ENCODE results near the gene RAET1E. TPM values are rescaled to one million over a fixed set of nuclear protein-coding genes. Genes with fewer than 3 reads are reported as not detected.
"Not testable (repeated sequence)": the region's sequence is repeated elsewhere in the genome, so short reads cannot be mapped to it uniquely, and the experiment has no call there.

The RAET1E gene, protein sequence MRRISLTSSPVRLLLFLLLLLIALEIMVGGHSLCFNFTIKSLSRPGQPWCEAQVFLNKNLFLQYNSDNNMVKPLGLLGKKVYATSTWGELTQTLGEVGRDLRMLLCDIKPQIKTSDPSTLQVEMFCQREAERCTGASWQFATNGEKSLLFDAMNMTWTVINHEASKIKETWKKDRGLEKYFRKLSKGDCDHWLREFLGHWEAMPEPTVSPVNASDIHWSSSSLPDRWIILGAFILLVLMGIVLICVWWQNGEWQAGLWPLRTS
- total RNA-seq = 0.48 TPM
- long read RNA-seq = 0 reads

DNA sequence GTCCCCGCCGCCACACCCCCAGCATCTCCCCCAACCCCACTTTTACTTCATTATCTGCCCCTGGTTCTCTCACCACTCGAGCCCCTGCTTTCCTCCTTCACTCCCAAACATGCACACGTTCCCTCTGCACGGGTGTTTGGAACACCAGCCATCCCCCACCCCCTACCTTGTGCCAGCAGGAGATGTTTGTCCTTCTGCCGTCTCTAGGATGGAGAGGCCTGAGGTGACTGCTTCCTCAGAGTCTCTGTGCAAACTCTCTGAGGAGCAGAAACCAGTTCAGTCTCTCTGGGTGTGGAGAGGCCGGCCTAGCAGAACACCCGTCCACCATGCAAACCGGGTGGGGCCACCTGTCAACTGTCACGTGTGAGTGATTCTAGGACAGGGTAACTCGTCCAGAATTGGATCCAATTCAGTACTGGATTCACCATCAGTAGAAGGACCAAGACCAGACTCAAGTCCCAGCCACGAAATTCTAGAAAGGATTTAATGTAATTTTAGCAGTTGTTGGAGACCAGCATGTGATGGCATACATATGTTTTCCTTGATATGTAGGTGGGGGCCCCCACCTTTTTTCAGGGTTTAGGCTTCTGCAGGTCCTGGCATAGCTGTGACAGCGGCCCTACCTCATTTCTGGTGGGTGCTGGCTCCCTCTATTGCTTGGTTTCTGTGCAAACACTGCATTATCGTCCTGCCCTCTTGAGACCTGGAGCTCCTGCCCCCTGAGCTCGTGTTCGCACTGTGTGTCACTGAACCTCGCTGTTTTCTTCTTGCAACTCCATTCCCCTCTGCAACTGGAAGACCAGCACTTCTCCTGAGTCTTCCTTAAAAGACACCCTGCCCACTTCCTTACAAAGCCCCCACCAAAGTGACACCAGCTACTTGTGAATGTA lies at the start of gene RAET1E:
RAET1E (minus strand) TSS at position 259 of the 890 bp plus-strand sequence. CDS start 7,212 bp downstream, outside the sequence.
- intact Hi-C loops (cut with DNase I) = no loop called here
- DNase-seq (no peak), ATAC-seq (ENCODE audit: poor library complexity) (no peak)

DNA sequence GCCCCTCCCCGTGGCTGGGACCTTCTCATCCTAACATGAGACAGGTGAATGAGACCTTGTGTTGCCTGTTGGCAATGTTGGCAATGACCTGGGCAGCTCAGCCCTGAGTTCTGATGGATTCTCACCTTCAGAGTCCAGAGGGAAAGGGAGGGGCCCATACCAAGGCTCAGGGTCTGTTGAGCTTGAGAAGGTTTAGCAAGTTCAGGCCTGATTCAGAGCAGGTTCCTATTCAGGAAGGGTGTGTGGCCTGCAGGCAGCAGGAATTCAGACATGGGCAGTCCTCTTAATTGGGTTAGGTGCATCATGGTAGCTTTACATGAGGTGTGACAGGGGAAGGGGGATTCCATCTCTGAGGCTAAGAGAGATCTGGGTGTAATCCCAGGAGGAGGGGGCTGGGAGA lies 49.6 kb upstream of the RAET1E start:
- ATAC-seq (ENCODE audit: poor library complexity); DNase-seq; intact Hi-C loops (cut with DNase I): not testable (repeated sequence)

DNA sequence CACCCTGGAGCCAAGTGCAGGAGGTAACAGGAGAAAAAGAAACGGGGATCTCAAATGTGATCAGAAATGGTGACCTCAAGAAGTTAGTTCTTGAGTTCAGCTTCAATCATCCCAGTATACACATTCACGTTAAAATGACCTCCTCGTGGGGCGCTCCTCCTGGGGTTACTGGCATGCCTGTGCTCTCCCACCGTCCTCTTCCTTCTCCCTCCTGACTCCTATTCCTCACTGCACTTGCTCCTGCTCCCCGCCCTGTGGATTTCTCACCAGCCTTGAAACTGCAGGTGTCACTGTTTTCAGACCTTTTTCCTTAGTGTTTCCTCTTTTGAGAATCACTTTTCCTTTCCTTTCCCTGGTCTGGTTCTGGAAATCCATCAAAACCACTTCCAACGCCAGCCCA lies 48.7 kb upstream of the RAET1E start:
- intact Hi-C loops (cut with DNase I); DNase-seq; ATAC-seq (ENCODE audit: poor library complexity): not testable (repeated sequence)

DNA sequence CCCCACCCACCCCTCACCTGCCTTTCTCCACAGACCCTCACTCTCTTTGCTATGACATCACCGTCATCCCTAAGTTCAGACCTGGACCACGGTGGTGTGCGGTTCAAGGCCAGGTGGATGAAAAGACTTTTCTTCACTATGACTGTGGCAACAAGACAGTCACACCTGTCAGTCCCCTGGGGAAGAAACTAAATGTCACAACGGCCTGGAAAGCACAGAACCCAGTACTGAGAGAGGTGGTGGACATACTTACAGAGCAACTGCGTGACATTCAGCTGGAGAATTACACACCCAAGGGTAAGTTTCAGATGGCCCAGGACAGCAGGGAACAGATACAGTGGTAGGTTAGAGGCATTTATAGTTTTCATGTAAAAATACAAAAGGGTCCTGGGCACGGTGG lies 47.4 kb upstream of the RAET1E start:
- ATAC-seq (ENCODE audit: poor library complexity); intact Hi-C loops (cut with DNase I); DNase-seq: not testable (repeated sequence)

DNA sequence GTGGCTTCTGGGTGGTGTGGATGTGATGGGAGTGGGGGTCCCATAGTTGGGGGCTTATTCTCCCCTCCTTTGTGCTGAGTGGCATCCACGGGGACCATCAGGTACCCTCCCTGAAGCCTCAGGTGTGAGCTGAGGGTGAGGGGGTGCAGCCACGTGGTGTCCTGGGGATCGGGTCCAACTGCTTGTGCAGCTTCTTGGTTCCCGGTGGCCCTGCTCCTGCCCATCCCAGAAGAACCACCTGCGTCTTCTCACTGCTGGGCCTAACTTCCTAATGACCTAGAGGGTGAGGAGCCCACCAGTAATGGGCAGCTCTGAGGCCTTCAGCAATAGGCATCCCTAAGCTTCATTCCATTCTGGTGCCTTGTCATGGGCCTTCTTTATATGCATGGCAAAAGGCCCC lies 45.4 kb upstream of the RAET1E start:
- intact Hi-C loops (cut with DNase I); DNase-seq: not testable (repeated sequence)

DNA sequence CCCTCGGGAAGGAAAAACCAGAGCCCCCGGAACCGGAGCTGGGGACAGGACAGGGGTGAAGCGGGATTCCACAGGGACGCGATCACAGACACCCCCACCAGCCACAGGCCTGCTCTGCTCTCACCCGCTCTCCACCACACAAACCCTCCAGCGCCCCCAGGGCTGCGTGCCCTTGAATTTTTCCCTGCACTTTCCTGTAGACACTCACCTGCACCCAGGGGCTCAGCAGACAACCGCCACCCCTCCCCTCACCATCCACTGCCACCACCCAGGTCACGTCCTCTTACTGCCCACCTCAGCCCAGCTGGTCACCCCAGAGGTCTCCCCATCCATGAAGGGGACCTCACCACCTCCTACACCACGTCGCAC lies 44.5 kb upstream of the RAET1E start:
- no peak for ATAC-seq (ENCODE audit: poor library complexity)
- intact Hi-C loops (cut with DNase I) = no loop called here
- DNase-seq = no peak

More for the DNA sequence above, 45.4 kb upstream of the RAET1E start:
- not testable (repeated sequence) for ATAC-seq (ENCODE audit: poor library complexity)

DNA sequence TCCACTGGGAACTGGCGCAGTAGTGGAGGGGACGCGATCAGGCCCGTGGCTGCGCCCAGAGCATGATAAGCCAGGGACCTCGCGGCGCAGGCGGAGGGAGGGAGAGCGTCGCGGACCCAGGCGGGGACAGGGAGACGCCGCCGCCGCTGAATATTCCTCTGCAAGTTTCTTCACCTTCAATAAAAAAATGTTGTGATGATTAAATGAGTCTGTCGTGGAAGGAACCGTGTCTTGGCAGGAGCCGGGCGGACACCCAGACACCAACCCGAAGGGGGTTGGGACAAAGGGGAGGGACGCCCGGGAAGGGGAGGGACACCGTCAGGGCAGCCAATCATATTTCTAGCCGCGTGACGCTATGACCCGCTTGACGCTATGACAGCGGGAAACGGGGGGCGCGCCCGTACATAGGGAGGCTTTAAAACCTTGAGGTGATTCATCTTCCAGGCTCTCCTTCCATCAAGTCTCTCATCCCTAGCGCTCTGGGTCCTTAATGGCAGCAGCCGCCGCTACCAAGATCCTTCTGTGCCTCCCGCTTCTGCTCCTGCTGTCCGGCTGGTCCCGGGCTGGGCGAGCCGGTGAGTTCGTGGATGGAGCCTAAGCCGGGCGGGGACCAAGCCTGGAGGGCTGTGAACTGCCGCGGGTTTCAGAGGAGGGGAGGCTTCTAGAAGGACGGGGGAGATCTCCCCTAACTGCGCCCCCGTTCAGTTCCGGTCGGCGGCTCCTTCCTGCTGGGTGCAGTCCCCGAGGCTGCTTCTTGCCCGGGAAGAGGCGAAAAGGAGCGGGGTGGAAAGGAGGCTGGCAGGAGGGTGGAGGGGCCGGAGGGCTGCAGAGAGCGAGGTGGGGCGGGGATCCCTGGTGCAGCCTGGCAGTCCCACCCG lies 43.9 kb upstream of the RAET1E start, which contains the start of gene ULBP2:
ULBP2 (plus strand) TSS at position 432 of the 878 bp plus-strand sequence; CDS start at position 491, 59 bp downstream.
- DNase-seq (peak; percentile 91), ATAC-seq (ENCODE audit: poor library complexity) (peak; percentile 98)
- intact Hi-C loops (cut with DNase I) = no loop called here

DNA sequence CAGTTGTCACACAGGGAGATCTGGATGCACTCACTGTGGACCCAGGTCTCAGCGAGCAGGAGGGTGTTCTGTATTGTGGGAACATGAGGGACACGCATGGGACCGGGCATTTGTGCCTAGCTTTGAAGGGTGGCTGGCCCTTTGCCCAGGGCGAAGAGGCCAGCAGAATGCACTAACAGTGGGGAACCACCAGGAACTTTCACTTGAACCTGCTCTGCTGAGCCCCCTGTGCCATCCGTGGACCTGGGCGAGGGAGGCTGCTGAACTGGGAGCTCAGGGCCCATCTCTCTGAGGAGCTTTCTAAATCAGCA lies 42.7 kb upstream of the RAET1E start:
- ATAC-seq (ENCODE audit: poor library complexity) (no peak), DNase-seq (no peak)
- intact Hi-C loops (cut with DNase I) = no loop called here

DNA sequence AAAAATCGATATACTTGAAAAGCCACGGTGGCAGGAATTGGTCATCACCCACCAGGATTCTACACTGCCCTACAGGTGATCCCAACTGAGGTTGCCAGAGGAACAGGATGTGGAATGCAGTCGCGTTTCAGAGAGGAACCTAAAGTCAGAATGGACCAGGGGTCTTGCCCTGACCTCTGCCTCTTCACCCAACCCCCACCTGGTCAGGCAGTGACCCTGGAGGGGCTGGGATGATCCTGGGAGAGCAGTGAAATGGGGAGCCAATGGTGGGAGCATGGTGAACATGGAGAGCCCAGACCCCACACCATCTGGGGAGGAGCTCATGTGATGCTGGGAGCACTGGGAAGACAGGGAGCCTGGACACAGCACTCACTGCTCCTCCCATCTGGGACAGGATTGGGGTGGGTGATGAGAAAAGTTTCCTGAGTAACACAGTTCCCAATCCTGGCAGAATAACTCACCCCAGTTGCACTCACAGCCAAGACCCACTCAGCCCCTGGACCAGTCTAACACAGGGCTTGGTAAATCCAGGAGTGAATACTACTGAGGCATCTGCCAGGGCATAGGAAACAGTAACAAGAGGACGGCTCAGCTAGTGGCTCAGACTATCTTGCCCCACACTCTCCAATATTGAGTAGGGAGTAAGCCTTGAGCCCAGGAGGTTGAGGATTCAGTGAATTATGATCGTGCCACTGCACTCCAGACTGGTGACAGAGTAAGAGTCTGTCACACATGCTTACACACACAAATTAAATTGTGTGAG lies 42.2 kb upstream of the RAET1E start:
- DNase-seq (no peak), ATAC-seq (ENCODE audit: poor library complexity) (no peak)
- intact Hi-C loops (cut with DNase I) = no loop called here

DNA sequence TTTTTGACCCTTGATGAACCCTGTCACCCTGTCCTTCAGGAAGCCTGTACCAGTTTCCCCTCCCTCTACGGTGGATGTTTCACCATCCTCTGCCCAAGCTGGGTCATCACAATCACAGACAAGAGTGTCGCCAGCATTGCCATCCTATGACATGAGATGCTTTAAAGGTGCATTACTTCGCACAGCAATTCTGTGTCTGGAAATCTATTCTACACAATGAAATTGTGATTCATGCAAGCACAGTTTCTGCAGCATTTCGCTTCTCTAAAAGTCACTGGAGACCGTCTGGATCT lies 41.4 kb upstream of the RAET1E start:
- DNase-seq (no peak), ATAC-seq (ENCODE audit: poor library complexity) (no peak)
- intact Hi-C loops (cut with DNase I) = no loop called here

DNA sequence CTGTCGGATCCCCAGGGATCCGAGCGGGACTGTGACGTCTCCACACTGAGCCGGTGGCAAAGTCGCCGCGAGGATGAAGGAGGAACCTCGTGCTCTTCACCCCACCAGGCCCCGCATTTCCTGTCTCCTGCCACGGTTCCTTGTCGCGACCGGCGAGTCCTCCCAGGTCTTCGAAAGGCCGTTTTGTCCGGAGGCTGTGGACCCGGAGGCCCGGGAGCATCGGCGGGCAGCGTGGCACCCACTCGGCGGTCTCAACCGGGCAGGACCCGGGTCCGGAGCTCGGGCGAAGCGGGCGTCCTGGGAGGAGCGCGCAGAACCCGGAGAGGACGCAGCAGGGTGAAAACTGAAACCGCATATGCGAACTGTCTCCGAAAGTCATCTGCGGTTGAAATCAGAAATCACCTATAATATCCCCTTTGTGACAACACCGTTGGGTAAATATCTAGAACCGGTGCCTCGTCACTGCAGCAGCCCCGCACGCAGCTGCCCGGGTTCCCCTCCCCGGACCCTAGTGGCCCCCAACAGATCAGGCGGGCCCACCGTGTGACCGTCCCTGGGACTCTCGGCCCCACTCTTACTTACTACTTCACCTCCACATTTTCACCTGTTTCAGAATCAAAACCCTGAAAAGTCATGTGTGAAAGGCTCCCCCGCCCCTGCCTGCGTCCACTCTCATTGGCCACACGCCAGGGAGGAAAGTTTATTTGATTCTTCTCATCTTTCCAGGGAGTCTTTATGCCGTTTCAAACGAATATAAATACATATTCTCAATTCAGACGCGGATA lies 40.9 kb upstream of the RAET1E start:
- no peak for DNase-seq
- ATAC-seq (ENCODE audit: poor library complexity) = no peak
- intact Hi-C loops (cut with DNase I) = no loop called here

DNA sequence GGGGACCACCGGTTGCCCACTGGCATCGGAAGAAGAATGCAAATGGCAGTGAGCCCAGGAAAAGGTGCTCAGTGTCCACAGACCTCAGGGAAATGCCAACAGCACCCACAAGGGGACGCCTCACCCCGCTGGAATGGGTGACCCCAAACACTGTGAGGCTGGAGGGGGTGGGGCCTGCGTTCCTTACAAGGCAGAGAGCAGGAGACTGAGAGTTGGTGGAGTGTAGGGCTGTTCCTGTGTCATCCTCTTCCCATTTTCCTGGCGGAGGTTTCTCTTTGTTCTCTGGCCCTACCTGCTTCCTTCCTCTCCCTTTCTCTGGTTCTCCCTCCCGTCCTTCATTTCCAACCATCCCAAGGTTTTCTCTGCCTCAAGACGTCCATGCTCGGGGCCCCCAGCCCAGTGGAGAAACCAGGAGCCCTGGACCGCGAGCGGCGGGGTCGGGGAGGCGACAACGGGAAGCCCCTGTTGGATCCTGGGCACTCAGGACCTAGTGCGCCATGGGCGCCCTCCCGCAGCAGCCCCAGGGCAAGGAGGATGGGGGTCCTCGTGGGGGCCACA lies 40.2 kb upstream of the RAET1E start:
- intact Hi-C loops (cut with DNase I); ATAC-seq (ENCODE audit: poor library complexity); DNase-seq: not testable (repeated sequence)

DNA sequence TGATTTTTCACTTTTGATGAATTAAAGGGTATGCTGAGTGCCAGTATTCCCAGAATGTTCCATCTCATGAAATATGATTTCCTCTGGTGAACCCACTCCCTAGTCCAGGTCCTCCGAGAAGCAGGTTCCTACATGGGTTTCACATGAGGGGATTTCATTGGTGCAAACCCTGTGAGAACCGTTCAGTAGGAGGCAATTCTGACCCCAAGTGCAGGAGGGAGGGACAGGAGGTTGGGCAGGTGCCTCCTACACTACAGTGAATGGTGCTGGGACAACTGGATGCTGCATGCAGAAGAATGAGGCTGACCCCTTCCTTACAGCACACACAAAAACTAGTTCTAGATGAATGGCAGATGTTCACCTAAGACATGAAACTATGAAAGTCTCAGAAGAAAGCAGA lies 38.8 kb upstream of the RAET1E start:
- ATAC-seq (ENCODE audit: poor library complexity) = no peak
- no peak for DNase-seq
- intact Hi-C loops (cut with DNase I) = no loop called here

DNA sequence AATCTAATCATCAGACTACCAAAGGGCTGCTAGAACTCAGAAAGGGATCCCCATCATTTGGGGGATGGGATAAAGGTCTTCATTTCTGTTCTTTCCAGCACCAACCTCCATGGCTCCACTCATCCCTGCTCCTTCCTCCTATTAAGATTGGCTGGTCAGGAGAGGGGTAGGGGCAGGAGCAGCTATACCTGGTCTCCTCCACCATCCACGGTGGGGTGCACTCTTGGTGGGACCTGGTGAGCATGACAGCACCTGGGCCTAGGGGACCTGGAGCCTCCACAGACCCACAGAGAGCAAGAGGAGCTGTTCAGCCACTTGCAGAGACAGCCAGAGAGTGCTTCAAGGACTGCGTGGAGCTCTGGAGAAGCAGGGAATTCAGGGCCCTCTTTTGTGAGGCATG lies 37.8 kb upstream of the RAET1E start:
- ATAC-seq (ENCODE audit: poor library complexity) (no peak), DNase-seq (no peak)

DNA sequence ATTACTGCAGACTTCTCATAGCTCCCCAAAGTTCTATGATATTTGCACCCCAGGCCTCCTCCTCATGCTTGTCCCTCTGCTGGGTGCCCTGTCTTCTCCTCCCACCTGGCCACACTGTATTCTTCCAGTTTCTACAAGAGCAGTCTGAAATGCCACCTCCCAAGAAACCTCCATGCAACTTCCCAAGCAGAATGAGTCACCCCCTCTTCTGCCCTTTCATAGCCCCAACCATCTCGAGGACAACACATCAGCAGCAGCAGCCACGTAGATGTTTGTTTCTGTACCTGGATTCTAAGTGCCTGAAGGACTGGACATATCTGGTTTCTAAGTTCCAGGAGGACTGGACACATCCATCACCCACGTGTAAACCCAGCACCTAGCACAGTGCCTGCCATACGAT lies 37.3 kb upstream of the RAET1E start:
- intact Hi-C loops (cut with DNase I) = loop anchor here (2.0 kb wide), 1 partner anchor 82 kb away; no protein-coding TSS in a partner anchor
- DNase-seq = no peak
- ATAC-seq (ENCODE audit: poor library complexity) = no peak

More for the DNA sequence above, 37.8 kb upstream of the RAET1E start:
- intact Hi-C loops (cut with DNase I) = loop anchor here (2.0 kb wide), 1 partner anchor 81 kb away; no protein-coding TSS in a partner anchor

DNA sequence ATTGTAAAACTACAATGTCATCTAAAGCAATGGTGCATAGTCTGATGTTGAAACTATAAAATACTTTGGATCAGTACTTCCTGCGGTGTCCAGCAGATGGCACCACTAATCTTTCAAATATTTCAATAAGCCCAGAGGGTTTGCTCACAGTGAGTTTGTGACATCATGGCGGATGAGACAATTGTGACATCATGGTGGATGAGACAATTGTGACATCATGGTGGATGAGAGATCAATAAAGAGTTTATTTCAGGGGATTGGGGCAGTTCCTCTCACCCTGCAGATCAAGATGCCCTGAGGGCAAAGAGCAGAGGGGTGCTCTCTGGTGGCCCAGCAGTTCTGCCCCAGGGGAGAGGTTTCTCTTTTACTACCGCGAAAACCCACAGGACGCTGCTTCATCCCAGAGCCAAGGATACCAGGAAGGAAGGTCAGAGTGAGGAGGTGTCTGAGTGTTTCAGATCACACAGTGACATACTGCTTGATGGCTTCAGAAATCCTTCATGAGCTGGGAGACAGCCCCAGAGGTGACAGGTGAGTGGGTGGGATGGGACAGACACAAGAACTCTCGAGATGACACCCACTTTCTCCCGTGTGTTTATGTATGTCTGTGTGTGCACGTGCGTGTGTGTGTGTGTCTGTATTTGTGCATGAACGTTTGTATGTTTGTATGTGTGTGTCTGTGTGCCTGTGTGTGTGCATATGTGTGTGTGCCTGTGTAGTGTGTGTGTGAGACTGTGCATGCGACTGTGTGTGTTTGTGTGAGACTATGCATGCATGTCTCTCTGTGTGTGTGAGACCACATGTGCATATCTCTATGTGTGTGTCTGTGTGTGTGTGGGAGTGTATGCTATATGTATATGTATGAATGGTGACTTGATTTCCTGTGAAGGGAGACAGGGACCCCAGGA lies 36.6 kb upstream of the RAET1E start:
- DNase-seq (no peak), ATAC-seq (ENCODE audit: poor library complexity) (peak; percentile 84)
- intact Hi-C loops (cut with DNase I) = loop anchor here (2.0 kb wide), 1 partner anchor 82 kb away; no protein-coding TSS in a partner anchor
